ENCODE measurements around the gene GJA4.

GRCh38 chr1:34761776-34762307 lies 31.0 kb upstream of the GJA4 start:
- TF ChIP-seq, protein P1, sequence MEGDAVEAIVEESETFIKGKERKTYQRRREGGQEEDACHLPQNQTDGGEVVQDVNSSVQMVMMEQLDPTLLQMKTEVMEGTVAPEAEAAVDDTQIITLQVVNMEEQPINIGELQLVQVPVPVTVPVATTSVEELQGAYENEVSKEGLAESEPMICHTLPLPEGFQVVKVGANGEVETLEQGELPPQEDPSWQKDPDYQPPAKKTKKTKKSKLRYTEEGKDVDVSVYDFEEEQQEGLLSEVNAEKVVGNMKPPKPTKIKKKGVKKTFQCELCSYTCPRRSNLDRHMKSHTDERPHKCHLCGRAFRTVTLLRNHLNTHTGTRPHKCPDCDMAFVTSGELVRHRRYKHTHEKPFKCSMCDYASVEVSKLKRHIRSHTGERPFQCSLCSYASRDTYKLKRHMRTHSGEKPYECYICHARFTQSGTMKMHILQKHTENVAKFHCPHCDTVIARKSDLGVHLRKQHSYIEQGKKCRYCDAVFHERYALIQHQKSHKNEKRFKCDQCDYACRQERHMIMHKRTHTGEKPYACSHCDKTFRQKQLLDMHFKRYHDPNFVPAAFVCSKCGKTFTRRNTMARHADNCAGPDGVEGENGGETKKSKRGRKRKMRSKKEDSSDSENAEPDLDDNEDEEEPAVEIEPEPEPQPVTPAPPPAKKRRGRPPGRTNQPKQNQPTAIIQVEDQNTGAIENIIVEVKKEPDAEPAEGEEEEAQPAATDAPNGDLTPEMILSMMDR (IDR thresholded peaks at IDR 0.05) = no peak
- TF ChIP-seq POLR2A (IDR thresholded peaks at IDR 0.05) (no peak), POLR2AphosphoS5 (IDR thresholded peaks at IDR 0.05) (no peak), EP300 (IDR thresholded peaks at IDR 0.05) (no peak)
